WI38 (cell line): ENCODE data around the gene NEBL.

Experiments
- H3K4me3 ChIP-seq: 2 replicates; pipeline ENCODE4 v1.5.1; 2011; ENCODE audit warnings: low read depth, mild to moderate bottlenecking, control low read depth, low read length
- CTCF ChIP-seq: IDR thresholded peaks from 2 replicates; pipeline ENCODE4 v1.5.1; 2012; ENCODE audit warnings: low read depth, mild to moderate bottlenecking, control low read depth, low read length

The NEBL gene

GRCh38 chr10:20920061-20920460 lies 22.9 kb upstream of the NEBL start:
- H3K4me3 ChIP-seq: no peak overlapping the region
- TF ChIP-seq CTCF: no peak

DNA sequence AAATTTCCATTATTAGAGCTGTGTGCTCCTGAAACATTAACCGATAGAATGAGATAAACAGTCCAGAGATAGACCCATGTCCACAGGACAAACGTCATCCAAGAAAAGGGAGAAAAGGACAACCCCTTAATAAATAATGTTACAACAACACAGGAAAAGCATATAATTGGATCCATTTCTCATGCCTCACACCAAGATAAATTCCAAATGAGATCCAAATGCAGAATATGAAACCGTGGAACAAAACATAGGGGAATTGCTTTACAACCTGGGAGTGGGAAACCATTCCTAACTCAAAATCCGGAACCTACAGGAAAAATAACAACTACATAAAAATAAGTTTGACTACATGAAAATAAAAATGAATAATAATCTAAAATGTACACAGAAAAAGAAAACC lies 22.4 kb upstream of the NEBL start:
- no peak for TF ChIP-seq CTCF
- no peak overlapping the region for H3K4me3 ChIP-seq

- H3K4me3 ChIP-seq: no peak overlapping the region
- TF ChIP-seq CTCF: no peak
Observed at GRCh38 chr10:20916976-20917375, 19.9 kb upstream of the NEBL start.

DNA sequence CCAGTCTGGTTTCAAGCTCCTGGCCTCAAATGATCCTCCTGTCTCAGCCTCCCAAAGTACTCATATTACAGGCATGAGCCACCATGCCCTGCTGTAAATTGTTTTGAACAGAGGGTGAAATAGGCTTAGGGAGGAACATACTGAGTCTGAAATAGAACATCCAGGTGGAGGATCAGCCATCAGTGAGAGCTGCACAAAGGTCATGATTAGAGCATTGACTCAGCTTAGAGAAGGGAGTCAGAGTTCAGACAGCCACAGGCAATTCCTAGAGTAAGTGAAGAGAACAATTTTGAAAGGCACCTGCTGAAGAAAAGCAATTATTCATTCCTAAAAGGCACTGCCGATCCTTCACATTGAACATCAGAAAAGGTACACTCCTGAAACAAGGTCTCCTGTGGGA lies 15.9 kb upstream of the NEBL start:
- TF ChIP-seq CTCF: no peak

DNA sequence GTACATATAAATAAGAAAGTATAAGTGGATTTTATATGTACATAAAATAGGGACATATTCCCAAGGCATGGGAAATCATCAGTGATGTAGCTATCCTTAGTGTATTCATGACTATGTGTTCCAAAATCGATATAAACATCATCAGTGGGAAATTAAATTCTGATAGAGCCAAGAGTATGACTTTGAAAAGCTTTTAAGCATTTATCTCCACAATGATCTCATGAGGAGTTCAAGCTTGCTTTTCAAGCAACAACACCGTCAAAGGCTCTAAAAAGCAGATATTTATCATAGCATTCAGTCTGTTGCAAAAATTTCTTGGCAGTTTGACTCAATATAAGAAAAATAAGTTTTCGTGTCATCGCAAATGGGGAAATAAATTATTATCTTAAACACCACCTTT lies 14.5 kb upstream of the NEBL start:
- TF ChIP-seq CTCF: no peak
- H3K4me3 ChIP-seq: no peak overlapping the region

More for the DNA sequence above, 15.9 kb upstream of the NEBL start:
- H3K4me3 ChIP-seq: no peak overlapping the region

DNA sequence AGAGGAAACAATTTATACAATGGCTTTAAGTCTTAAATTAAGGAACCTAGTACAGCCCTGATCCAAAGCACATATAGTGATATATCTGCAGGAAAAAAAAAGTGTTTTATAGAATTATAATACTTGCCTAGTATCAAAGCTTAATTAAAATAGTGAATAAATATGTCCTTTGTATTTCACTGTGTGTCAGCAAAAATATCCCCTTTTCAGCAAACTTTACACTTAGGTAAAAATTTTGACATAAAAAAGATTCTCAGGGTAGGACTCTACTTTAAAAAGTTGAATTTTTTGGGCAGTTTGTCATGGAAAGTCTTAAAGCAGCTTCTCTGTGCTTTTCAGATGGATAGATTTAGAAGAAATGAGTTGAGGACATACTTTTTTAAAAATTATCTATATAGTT lies 12.7 kb upstream of the NEBL start:
- H3K4me3 ChIP-seq: no peak overlapping the region

GRCh38 chr10:20908391-20908790 lies 11.3 kb upstream of the NEBL start:
- no peak for TF ChIP-seq CTCF
- H3K4me3 ChIP-seq: no peak overlapping the region

More for the DNA sequence above, 12.7 kb upstream of the NEBL start:
- TF ChIP-seq CTCF: no peak
